ENCODE results near the gene PKN3.

The PKN3 gene

GRCh38 chr9:128716581-128717254, 14.4 kb downstream of the PKN3 start:
- no peak for DNase-seq (ENCODE audit: low read depth in 2 of 2)

- DNase-seq (ENCODE audit: low read depth in 2 of 2), result no peak
Measured at GRCh38 chr9:128718047-128718446, 15.7 kb downstream of the PKN3 start.

- no peak for DNase-seq (ENCODE audit: low read depth in 2 of 2)
Measured at GRCh38 chr9:128718475-128718874, 16.2 kb downstream of the PKN3 start.

GRCh38 chr9:128719919-128720605, 17.8 kb downstream of the PKN3 start:
- no peak for DNase-seq (ENCODE audit: low read depth in 2 of 2)

GRCh38 chr9:128720841-128721486, 18.7 kb downstream of the PKN3 start:
- DNase-seq (ENCODE audit: low read depth in 2 of 2), result no peak

- no peak for DNase-seq (ENCODE audit: low read depth in 2 of 2)
Measured at GRCh38 chr9:128721487-128722010, 19.2 kb downstream of the PKN3 start.

- DNase-seq (ENCODE audit: low read depth in 2 of 2), result no peak
Measured at GRCh38 chr9:128722380-128723351, 20.4 kb downstream of the PKN3 start.

GRCh38 chr9:128723352-128723865, 21.1 kb downstream of the PKN3 start:
- no peak for DNase-seq (ENCODE audit: low read depth in 2 of 2)

- peak; percentile 95 to 96 for DNase-seq (ENCODE audit: low read depth in 2 of 2)
Measured at GRCh38 chr9:128723866-128724743, 21.8 kb downstream of the PKN3 start, which contains the start of gene ZDHHC12. Gene ZDHHC12, minus strand, starts transcription at chr9:128724127. Its CDS starts 34 bp downstream, at chr9:128724093.

GRCh38 chr9:128724744-128725211, 22.5 kb downstream of the PKN3 start:
- no peak for DNase-seq (ENCODE audit: low read depth in 2 of 2)

GRCh38 chr9:128727640-128728248, 25.4 kb downstream of the PKN3 start:
- no peak for DNase-seq (ENCODE audit: low read depth in 2 of 2)

GRCh38 chr9:128728298-128728697, 26.0 kb downstream of the PKN3 start:
- DNase-seq (ENCODE audit: low read depth in 2 of 2), result no peak

- no peak for DNase-seq (ENCODE audit: low read depth in 2 of 2)
Measured at GRCh38 chr9:128729302-128729701, 27.0 kb downstream of the PKN3 start.

- DNase-seq (ENCODE audit: low read depth in 2 of 2), result no peak
Measured at GRCh38 chr9:128729766-128730517, 27.6 kb downstream of the PKN3 start.

GRCh38 chr9:128731093-128731492, 28.8 kb downstream of the PKN3 start:
- DNase-seq (ENCODE audit: low read depth in 2 of 2), result no peak

- no peak for DNase-seq (ENCODE audit: low read depth in 2 of 2)
Measured at GRCh38 chr9:128731691-128732090, 29.4 kb downstream of the PKN3 start.

- DNase-seq (ENCODE audit: low read depth in 2 of 2), result no peak
Measured at GRCh38 chr9:128732576-128732975, 30.3 kb downstream of the PKN3 start.

- no peak for DNase-seq (ENCODE audit: low read depth in 2 of 2)
Measured at GRCh38 chr9:128733256-128733655, 31.0 kb downstream of the PKN3 start.

GRCh38 chr9:128735373-128735772, 33.1 kb downstream of the PKN3 start:
- DNase-seq (ENCODE audit: low read depth in 2 of 2), result no peak
